ENCODE data around the gene RBMS3.
"Not testable (repeated sequence)": the region's sequence is repeated elsewhere in the genome, so short reads cannot be mapped to it uniquely, and the experiment has no call there.

The RBMS3 gene

DNA sequence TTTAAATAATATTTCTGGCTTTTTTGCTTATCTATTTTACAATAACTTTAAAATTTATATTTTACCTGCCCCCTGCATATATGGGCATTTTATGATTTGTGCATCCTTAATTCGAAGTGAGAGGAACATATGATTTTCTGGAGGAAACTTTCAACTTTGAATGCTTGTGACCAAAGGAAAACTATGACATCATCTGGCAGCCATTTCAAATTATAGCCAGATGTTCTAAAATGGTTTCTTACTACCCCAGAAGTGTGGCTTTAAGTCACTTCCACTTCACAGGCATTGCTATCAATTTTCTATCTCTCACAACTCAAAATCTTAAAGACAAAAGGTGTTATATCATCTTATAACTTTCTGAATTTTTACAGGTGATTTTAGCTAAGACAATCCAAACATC is 508.8 kb downstream of the RBMS3 start:
- DNase-seq (ENCODE audit: low spot score) = no peak

DNA sequence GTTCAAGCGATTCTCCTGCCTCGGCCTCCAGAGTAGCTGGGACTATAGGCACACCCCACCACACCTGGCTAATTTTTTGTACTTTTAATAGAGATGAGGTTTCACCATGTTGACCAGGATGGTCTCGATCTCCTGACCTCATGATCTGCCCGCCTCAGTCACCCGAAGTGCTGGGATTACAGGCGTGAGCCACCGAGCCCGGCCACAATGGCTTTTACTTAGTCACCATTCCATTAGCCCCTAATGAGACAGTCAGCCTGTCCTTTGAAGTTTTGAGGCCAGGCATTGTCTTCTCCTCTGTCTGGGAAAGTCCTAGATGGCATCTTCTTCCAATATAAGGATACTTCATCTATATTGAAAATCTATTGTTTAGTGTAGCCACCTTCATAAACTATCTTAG is 515.9 kb downstream of the RBMS3 start:
- no peak for DNase-seq (ENCODE audit: low spot score)

DNA sequence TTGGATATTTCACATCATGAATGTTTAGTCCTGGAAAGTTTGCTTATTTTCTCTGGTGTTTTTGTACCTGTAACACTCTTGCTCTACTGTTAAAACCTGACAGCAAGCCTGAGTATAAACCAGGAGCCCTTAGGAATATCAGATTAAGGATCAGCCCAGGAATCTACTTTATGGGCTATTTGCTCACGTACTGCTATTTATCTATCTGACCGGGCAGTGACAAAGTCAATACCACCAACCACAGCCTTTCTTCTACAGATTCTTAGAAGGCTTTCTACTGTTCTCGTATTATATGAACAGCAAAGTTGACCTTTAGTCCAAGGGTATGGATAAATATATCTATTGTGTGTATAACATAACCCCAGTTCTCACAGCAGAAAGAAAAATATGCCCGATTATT is 521.2 kb downstream of the RBMS3 start:
- DNase-seq (ENCODE audit: low spot score) = no peak

DNA sequence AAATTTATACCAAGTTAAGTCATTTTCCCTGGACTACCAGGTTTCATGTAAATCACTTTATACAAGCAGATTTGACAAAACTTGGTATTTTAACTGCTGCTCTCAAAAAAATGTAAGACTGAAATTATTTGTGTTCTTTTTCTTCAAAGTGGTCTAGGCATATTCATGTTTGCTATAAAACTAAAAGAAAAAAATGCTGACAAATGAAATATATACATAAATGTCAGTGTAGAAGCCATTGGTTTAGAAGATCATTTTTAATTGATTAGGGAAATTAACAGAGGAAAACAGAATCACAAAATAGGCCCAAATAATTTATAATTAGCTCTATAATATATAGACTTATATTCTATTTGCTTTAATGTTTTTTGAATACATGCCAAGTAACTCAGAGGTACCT is 523.2 kb downstream of the RBMS3 start:
- DNase-seq (ENCODE audit: low spot score) = no peak

DNA sequence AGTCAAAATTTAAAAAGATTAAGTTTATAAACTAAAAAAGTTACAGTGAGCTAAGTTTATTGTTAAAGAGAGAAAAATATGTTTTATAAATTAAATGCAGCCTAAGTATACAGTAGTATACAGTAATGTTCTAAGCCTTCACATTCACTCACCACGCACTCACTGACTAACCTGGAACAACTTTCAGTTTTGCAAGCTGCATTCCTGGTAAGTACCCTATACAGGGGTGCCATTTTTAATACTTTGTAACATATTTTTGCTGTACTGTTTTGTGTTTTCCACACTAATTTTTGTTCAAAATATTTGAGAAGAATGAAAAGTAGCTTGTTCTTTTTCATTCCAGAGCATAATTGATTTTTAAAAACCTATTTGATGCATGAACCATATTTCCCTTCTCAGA is 524.9 kb downstream of the RBMS3 start:
- no peak for DNase-seq (ENCODE audit: low spot score)

DNA sequence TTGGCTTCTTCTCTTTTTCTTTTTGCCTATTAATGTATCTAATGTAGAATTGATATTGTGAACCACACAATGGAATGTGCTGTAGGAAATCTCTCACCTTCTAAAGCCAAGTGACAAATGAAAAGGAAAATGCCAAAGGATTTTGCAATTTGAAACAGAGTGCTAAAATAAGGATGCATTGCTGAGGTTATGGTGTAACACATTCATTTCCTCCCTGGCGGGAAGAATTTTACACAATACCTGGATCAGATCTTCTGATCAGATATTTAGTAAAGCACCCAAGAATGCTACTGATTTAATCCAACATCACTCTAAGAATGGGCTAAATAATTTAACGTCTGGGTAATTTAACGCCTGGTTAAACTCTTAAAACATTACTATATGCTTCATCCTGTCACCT is 527.5 kb downstream of the RBMS3 start:
- not testable (repeated sequence) for DNase-seq (ENCODE audit: low spot score)

DNA sequence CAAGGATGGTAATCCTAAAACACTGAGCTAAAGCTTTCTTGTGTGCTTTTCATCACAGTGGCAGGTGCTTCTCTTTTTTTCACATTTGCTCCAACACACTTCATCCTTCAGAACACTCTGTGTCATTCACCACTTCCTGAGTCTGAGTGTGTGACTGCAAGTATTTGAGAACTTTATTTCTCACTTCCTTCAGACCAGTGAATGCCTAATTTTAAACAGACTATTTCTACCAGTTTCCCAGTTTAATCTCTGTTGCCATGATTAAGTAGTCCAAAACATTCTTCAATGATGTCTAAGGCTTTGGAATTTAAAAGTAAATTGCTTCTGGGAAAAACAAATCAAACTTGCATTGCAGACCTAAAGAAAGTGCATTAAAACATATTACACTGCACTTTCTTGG is 541.2 kb downstream of the RBMS3 start:
- no peak for DNase-seq (ENCODE audit: low spot score)

DNA sequence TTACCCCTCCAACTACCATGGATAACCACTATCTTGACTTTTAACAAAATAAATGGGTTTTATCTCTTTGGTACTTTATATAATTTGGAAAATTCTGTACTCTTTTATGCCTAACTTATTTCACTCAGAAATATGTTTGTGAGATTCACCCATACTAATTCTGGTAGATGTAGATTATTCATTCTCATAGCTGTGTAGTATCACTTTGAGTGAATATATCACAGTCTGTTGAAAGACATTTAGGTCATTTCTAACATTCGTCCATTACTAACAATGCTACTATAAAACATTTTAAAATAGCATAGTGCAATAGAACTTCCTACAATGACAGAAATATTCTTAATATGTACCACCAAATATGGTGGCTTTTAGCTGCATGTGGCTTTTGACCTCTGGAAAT is 542.4 kb downstream of the RBMS3 start:
- DNase-seq (ENCODE audit: low spot score) = no peak

DNA sequence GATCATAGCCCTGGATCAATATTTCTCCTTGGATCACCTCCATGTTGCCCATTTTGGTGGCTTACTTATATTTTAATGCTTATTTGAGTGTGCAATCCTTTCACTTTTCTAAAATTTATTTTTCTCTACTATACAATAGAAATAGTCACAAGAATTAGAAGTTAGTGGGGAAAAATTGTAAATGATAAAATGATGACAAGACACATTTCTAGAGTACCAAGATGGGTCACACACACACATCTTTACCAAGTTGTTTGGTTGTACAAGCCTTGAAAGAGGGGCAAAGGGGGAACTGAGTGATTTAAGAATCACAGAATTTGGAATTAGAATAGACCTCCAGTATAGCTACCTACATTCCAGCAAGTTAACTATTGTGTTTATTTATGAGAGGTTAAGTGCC is 545.8 kb downstream of the RBMS3 start:
- DNase-seq (ENCODE audit: low spot score) = no peak

DNA sequence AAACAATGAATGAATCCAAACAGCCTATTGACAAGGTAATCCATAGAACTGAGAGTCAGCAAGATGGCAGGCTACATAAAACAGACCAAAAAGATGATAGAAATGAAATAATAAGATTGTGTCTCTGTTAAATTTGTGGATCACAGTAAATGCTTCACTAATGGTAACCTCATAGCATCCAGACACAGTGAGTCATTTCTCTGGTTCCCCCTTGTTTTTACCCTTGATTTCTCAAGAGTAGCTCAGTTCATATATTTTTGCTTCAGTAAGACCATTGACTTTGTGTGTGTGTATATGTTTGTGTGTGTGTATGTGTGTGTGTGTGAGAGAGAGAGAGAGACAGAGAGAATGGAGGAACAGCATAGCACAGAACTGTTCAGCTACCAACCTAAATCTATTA is 546.9 kb downstream of the RBMS3 start:
- no peak for DNase-seq (ENCODE audit: low spot score)

DNA sequence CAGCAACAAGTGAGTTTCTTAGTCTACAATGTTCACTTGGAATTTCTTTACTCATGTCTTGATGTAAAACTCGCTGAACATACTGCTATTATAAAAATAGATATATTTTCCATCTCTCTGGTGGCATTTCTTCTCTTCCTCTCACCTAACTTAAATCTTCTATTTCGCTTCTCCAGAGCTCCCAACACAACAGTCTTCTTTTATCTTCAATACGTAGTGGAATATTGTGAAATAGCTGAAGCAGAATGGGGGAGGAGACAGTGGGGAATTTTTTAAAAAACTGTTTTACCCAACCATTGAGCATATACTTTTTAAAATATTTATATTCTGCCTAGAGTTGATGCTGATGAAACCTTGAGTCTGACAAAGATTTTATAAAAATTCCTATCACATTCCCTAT is 548.5 kb downstream of the RBMS3 start:
- no peak for DNase-seq (ENCODE audit: low spot score)

DNA sequence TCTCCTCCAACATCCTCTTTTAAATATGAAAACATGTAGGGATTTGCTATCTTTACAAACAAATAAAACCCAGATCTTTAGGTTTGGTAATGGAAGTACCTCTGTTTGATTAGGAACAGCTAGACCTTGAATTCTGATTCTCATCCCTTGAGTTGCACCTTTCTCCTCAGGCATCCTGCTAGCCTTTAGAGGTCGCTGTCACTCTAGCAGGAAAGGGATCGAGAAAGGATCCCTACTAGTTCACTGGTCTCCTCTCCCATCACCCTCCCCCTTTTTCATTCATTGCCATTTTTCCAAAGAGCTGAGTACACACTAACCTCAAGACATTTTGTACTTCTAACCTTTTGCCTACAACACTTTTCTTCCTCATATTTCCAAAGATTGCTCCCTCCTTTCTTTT is 569.8 kb downstream of the RBMS3 start:
- DNase-seq (ENCODE audit: low spot score) = no peak

DNA sequence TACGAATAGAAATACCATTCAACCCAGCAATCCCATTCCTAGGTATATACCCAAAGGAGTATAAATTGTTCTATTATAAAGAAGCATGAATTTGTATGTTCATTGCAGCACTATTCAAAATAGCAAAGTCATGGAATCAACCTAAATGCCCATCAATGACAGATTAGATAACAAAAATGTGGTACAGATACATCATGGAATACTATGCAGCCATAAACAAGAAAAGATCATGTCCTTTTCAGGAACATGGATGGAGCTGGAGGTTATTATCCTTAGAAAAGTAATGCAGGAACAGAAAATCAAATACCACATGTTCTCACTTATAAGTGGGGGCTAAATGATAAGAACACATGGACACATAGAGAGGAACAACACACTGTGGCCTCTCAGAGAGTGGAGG is 571.9 kb downstream of the RBMS3 start:
- DNase-seq (ENCODE audit: low spot score) = no peak

DNA sequence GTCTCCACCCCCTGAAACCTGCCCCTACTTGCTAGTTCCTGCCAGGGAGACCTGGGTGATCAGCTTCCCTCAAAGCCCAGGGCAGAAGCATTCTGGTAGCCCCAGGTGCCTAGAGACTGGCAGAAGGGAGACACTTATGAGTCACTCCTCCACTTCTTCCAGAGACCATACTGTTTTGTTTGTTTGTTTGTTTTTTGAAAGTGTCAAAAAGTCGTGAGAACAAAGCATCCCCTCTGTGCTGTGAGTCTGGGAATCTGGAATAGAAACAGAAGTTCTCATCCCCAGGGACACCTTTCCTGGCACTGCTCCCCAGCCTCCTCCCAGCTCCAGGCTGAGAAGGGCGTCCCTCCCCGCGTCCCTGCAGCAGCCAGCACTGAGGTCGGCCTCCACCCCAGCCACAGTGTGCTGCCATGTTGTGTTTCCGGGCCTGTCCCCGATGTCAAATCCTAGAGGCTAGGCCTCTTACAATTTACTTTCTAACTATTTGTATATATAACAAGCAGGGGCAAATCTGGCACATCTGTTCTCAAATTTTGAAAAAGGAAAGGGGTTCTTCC is 573.0 kb downstream of the RBMS3 start:
- DNase-seq (ENCODE audit: low spot score) = no peak

DNA sequence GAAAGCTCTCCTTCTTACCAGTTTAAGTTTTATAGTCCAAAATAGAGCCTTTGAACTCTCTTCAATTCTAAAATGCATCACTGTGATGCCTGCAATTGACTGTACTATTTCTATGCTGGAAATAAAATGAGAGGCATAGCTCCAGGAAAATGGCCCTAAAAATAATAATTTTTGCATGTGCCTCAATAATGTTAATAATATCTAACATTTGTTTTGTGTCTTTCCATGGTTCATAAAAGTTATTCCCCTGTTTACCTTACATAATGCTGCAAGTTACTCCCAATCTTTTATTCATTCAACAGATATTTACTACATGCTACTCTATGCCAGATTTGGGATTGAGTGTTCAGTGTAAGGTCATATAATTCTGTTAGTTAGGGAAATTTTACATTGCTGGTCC is 574.0 kb downstream of the RBMS3 start:
- DNase-seq (ENCODE audit: low spot score) = no peak

DNA sequence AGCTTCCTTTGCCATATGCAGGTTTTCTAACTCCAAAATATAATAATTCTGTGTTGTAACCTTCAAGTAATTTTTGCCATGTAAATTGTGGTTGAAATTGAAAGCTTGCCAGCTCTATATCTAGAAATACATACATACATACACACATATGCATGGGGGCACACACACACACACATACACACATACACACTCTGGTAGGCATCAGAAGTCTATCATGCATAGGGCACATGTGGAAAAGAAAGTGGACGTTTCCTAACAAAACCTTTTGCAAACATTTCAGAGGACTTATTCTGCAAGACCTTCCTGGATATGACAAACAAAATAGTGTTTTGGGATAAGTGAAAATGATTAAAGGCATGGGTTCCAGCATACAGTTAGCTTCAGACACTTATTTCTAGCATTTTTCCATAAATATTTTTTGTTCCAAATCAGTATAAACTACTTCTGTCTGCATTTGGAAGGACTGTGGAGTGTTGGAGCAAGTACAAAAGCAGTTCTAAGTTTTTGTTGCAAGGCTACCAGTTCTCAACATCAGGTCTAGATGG is 578.9 kb downstream of the RBMS3 start:
- no peak for DNase-seq (ENCODE audit: low spot score)

DNA sequence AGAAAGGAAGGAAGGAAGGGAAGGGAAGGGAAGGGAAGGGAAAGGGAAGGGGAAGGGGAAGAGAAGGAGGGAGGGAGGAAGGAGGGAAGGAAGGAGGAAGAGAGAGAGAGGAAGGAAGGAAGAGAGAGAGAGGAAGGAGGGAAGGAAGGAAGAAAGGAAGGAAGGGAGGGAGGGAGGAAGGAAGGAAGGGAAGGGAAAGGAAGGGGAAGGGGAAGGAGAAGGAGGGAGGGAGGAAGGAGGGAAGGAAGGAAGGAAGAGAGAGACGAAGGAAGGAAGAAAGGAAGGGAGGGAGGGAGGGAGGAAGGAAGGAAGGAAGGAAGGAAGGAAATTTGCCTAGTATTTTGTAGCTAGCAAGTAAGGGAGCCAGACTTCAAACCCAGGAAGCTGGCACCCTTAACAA is 583.9 kb downstream of the RBMS3 start:
- no peak for DNase-seq (ENCODE audit: low spot score)

DNA sequence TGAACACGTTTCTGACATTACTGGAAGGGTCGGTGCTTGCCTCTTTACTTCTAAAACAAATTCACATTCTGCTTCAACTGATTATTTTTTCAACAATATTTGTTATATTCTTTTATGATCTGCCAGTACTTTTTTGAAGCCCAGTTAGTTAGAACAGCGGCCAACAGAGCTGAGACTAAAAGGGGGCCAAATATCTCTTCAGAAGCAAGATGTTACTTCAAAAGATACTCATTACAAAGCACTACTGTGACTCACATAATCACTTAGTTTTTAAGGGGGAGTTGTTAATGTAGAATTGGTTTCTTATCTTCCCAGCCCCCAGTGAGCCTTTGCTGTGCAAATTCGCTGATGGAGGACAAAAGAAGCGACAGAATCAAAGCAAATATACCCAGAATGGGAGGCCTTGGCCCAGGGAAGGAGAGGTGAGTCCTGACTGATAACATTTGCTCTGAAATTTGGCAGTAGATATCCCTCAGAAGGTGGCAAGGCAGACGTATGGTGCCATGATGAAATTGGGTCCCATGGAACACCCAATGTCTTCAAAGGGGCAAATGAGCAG is 587.8 kb downstream of the RBMS3 start:
- no peak for DNase-seq (ENCODE audit: low spot score)

DNA sequence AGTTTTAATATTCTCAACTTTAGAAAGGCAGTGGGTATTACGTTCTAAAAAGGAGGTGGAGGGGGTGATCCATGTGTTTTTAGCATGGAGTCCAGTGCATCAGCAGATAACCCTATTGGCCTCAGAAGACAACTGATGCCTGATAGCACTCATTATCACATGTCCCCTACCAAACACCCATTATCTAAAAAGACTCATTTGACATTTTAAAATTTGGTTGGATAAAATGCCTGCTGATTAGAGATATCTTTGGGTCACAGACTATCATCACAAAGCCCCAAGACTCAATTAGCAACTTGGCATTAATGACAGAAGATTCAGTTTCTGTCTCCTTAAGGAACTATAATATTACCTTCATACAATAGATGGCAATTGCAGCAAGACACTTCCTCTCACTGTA is 589.3 kb downstream of the RBMS3 start:
- DNase-seq (ENCODE audit: low spot score) = no peak

DNA sequence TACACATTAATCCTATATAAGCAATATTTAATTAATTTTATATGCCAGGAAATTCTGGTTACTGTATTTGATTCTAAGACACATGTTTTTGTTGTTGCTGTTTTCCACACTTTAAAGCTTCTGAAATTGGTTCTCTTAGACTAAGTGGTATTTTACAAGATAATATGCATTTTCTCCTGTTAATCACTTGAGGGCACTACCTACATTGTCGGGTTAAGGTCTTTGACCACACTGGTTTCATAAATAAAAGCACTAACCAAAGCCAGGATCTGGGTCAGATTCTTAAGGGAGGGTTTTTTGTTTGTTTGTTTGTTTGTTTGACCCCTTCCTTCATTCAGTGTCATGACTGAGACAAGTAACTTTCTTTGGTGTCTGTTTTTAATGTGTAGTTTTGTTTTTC is 590.2 kb downstream of the RBMS3 start:
- no peak for DNase-seq (ENCODE audit: low spot score)

DNA sequence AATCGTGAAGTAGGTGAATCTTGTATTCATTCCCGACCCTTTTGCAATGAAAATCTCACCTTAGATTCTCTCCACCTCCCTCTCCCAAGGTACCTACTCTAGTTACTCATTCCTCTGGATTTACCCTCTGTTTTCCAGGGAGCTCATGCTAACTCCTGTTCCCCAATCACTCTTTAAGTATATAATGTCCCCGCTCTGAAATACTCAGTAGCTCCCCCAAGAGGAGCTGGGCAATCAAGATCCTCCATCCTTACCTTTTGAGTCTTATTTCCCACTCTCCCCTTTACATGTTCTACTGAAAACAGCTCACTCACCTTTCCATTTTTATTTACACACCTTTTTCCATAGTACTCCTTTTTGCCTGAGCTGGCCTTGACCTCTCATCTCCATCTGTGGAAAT is 599.9 kb downstream of the RBMS3 start:
- no peak for DNase-seq (ENCODE audit: low spot score)

DNA sequence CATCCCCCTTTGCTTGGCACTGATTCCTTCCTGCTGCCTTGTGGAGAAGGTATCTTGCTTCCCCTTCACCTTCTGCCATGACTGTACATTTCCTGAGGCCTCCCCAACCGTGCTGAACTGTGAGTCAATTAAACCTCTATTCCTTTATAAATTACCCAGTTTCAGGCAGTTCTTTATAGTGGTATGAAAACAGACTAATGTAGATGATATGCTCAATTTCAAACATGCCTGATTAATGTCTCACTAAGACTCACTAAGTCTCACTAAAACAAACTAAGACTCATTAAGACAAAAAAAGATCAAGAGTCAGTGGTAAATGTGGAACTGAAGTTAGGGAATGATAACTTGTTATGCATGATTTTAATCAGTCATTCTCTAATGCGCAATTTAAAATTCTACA is 606.6 kb downstream of the RBMS3 start:
- no peak for DNase-seq (ENCODE audit: low spot score)

DNA sequence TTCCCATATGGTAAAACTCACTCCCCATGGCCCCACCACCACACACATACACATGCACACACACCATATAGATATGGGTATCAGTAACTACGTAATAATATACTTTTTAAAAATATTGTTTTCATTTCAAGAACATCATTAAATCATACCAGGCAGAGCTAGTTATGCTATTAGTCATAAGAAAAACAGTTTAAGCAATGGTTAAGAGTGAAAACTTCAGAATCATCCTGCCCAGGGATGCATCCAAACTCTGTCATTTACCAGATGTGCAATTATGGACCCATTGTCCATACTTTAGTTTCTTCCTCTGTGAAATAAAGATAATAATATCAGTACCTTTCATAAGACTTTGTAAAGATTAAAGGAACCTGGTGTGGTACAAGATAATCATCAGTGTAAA is 608.3 kb downstream of the RBMS3 start:
- DNase-seq (ENCODE audit: low spot score) = no peak

DNA sequence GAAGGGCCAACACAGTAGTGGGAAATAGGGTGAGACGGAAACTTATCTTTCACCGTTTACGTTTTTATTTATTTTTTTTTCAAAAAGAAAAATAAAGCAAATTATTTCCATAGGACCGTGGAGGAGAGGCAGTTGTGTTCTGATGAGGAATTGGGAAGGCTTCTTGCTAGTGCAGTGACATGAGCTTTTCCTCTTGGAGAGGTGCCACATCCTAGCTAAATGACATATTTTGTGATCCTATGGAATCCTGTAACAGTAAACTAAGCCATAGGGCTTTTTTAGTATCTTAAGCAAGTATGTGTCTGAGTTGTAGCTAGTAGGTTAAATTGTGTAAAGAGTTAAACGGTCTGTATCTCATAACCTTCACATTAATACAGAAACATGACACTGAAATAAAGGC is 609.9 kb downstream of the RBMS3 start:
- no peak for DNase-seq (ENCODE audit: low spot score)

Data from RKO (cell line).